ENCODE data around the gene TRMT11.

GRCh38 chr6:125943528-125944433 is 42.6 kb upstream of the TRMT11 start:
- TF ChIP-seq CTCF (conservative IDR thresholded peaks at IDR 0.05; ENCODE audit: low read depth, low read length), result no peak
- no peak for TF ChIP-seq EZH2phosphoT487 (IDR thresholded peaks at IDR 0.05; ENCODE audit: borderline replicate concordance, low read length)
